Natural killer cell (primary cell): ENCODE measurements around the gene TDP1. TPM values are rescaled to one million over a fixed set of nuclear protein-coding genes. Genes with fewer than 3 reads are reported as not detected.

Experiments
- ATAC-seq, 3 donors: fragments of 150-1000 bp in 2 of 3; fragments of 200-7000 bp in 1 of 3; cut with Tn5 transposase; 1 replicate in 1 of 3; 2 replicates in 2 of 3; pipeline ENCODE4 v1.10.0; 2021; ENCODE audit warnings: mild to moderate bottlenecking in 2 of 3, moderate library complexity in 2 of 3
- DNase-seq, 2 donors: peaks; one replicate each; pipeline versions ENCODE4 v3.0.0 to v3.0.0-alpha.2; 2013 to 2021; ENCODE audit warnings: mixed read lengths in 1 of 2
- H3K27ac ChIP-seq: one replicate; pipeline ENCODE4 v1.5.1; 2013; ENCODE audit warnings: mild to moderate bottlenecking, low read length
- H3K27me3 ChIP-seq: one replicate; pipeline ENCODE4 v1.6.1; 2013; ENCODE audit warnings: low read length; ENCODE audit not compliant: control insufficient read depth, insufficient read depth
- H3K36me3 ChIP-seq: one replicate; pipeline ENCODE4 v1.6.1; 2013; ENCODE audit warnings: low read length; ENCODE audit not compliant: control insufficient read depth, insufficient read depth
- H3K4me1 ChIP-seq: one replicate; pipeline ENCODE4 v1.6.1; 2013; ENCODE audit warnings: low read length; ENCODE audit not compliant: control insufficient read depth, insufficient read depth
- H3K4me3 ChIP-seq: one replicate; pipeline ENCODE4 v1.5.1; 2013; ENCODE audit warnings: low read length
- H3K9me3 ChIP-seq: one replicate; pipeline ENCODE4 v1.6.1; 2013; ENCODE audit warnings: low read length; ENCODE audit not compliant: control insufficient read depth, insufficient read depth
- H3K27ac Mint-ChIP-seq, 2 donors: one replicate each; pipeline ENCODE4 v1.8.0; 2022; ENCODE audit warnings: mild to moderate bottlenecking in 2 of 2, mixed read lengths in 2 of 2, moderate library complexity in 1 of 2
- H3K27me3 Mint-ChIP-seq, 2 donors: one replicate each; pipeline ENCODE4 v1.8.0; 2022; ENCODE audit warnings: low read depth in 2 of 2, mixed read lengths in 2 of 2
- H3K36me3 Mint-ChIP-seq: one replicate; pipeline ENCODE4 v1.8.0; 2022; ENCODE audit warnings: mixed read lengths
- H3K4me1 Mint-ChIP-seq, 2 donors: one replicate each; pipeline ENCODE4 v1.8.0; 2022; ENCODE audit warnings: mixed read lengths in 2 of 2
- H3K4me3 Mint-ChIP-seq: one replicate; pipeline ENCODE4 v1.8.0; 2022; ENCODE audit warnings: mild to moderate bottlenecking, moderate library complexity, mixed read lengths
- H3K9me3 Mint-ChIP-seq, 2 donors: one replicate each; pipeline ENCODE4 v1.8.0; 2022; ENCODE audit warnings: mixed read lengths in 2 of 2
- CTCF ChIP-seq: fragments of 200-600 bp; IDR thresholded peaks from one replicate; pipeline ENCODE4 v1.8.0; 2022; ENCODE audit warnings: antibody characterized with exemption
- WGBS: methylation state at CpG from one replicate; pipeline ENCODE4 v1.1.7; 2013; ENCODE audit warnings: missing lambda C conversion rate; ENCODE audit not compliant: insufficient coverage; 5-methylcytosine and 5-hydroxymethylcytosine counted together
- intact Hi-C: fragments of 100-400 bp; cut with micrococcal nuclease; formaldehyde crosslinking; loops from one replicate; pipeline ENCODE4 v1.14.2; 2022
- total RNA-seq, 4 donors: library from RNA; stranded (reverse); fragments of 120-200 nt in 1 of 4; gene quantifications; one replicate each; pipeline versions ENCODE4 v1.2.3 to v1.2.4, GENCODE V29; 2013 to 2022

TDP1 gene
- total RNA-seq, 3 donors from 2014 or later (not counting 1 experiment from before 2014, with no cell fraction given) = 41.8 to 59.6 (median 54.3) TPM

DNA sequence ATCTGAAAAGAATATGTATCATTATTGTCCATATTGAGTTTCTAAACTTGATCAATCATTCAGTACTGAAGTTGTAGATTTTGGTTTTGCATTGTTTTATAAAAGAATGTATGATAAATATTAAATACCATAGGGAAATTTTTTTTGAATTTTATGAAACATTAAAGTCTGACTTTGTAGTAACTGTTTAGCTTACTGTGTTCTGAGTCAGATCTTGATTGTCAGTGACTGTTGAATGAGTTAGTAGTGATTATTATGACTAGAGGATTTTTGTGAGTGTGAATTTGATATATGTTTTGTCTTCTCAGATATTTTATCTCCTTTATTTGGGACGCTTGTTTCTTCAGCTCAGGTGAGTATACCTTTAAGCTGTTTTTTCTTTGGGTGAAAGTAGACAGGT, 10.1 kb downstream of the TDP1 start:
- no peak for TF ChIP-seq CTCF
- no peak overlapping the region for H3K4me3 ChIP-seq
- Mint-ChIP-seq H3K9me3 (no peaks in the 10 kb centered on the region), H3K4me1 (peaks cover 7 to 12% of the 10 kb centered on the region in 2 donors), H3K27me3 (no peaks in the 10 kb centered on the region), H3K36me3 (peaks cover 13% of the 10 kb centered on the region), H3K4me3 (no peak overlapping the region), H3K27ac (no peak overlapping the region)
- intact Hi-C loops = no loop called here
- H3K36me3 ChIP-seq = peaks cover 58% of the 10 kb centered on the region
- H3K27ac ChIP-seq = no peak overlapping the region
- no peak for DNase-seq
- no CpG with 5 or more reads among the region's 1 CpG for WGBS
- H3K9me3 ChIP-seq = no peaks in the 10 kb centered on the region
- H3K27me3 ChIP-seq = no peaks in the 10 kb centered on the region
- no peak for ATAC-seq
- peaks cover 5% of the 10 kb centered on the region for H3K4me1 ChIP-seq

GRCh38 chr14:89973234-89973823, 17.6 kb downstream of the TDP1 start:
- peak; percentile 62 to 66 (median 65) for ATAC-seq

GRCh38 chr14:89977668-89978067, 21.9 kb downstream of the TDP1 start:
- intact Hi-C loops = loop anchor here (10.0 kb wide), 1 partner anchor 257 kb away; no protein-coding TSS in a partner anchor
- peaks cover 11% of the 10 kb centered on the region for H3K36me3 Mint-ChIP-seq

More at GRCh38 chr14:89973234-89973823, 17.6 kb downstream of the TDP1 start:
- H3K27ac ChIP-seq = no peak overlapping the region
- H3K4me1 ChIP-seq = no peaks in the 10 kb centered on the region
- intact Hi-C loops = loop anchor here (1.0 to 10.0 kb wide), 2 partner anchors 34 to 261 kb away; no protein-coding TSS in a partner anchor
- peaks cover 23% of the 10 kb centered on the region for H3K36me3 Mint-ChIP-seq
- H3K9me3 Mint-ChIP-seq = no peaks in the 10 kb centered on the region
- no peaks in the 10 kb centered on the region for H3K27me3 ChIP-seq
- peak; percentile 30 to 68 for DNase-seq
- H3K27ac Mint-ChIP-seq = no peak overlapping the region
- H3K27me3 Mint-ChIP-seq = no peaks in the 10 kb centered on the region
- H3K4me1 Mint-ChIP-seq = peaks cover 0 to 4% of the 10 kb centered on the region in 2 donors
- 79% methylated on average over 7 of the region's 7 CpGs for WGBS
- H3K4me3 ChIP-seq = no peak overlapping the region
- TF ChIP-seq CTCF = peak; percentile 79
- H3K9me3 ChIP-seq = no peaks in the 10 kb centered on the region
- H3K4me3 Mint-ChIP-seq = no peak overlapping the region
- H3K36me3 ChIP-seq = peaks cover 70% of the 10 kb centered on the region

More at GRCh38 chr14:89977668-89978067, 21.9 kb downstream of the TDP1 start:
- 94% methylated on average over 4 of the region's 4 CpGs for WGBS
- no peak for TF ChIP-seq CTCF
- H3K4me3 Mint-ChIP-seq = no peak overlapping the region
- ATAC-seq (no peak), DNase-seq (no peak)
- H3K4me1 Mint-ChIP-seq = no peaks in the 10 kb centered on the region
- H3K9me3 Mint-ChIP-seq = no peaks in the 10 kb centered on the region
- Histone ChIP-seq H3K4me3 (no peak overlapping the region), H3K27me3 (no peaks in the 10 kb centered on the region), H3K27ac (no peak overlapping the region), H3K9me3 (no peaks in the 10 kb centered on the region), H3K4me1 (no peaks in the 10 kb centered on the region), H3K36me3 (peaks cover 64% of the 10 kb centered on the region)
- H3K27me3 Mint-ChIP-seq = no peaks in the 10 kb centered on the region
- H3K27ac Mint-ChIP-seq = no peak overlapping the region
